EH (cell line): ENCODE measurements around the gene GALNS.

ENCODE experiments used
- DNase-seq: peaks from one replicate; pipeline ENCODE4 v3.0.0-alpha.2; 2015; ENCODE audit warnings: low read depth

The GALNS gene

DNA sequence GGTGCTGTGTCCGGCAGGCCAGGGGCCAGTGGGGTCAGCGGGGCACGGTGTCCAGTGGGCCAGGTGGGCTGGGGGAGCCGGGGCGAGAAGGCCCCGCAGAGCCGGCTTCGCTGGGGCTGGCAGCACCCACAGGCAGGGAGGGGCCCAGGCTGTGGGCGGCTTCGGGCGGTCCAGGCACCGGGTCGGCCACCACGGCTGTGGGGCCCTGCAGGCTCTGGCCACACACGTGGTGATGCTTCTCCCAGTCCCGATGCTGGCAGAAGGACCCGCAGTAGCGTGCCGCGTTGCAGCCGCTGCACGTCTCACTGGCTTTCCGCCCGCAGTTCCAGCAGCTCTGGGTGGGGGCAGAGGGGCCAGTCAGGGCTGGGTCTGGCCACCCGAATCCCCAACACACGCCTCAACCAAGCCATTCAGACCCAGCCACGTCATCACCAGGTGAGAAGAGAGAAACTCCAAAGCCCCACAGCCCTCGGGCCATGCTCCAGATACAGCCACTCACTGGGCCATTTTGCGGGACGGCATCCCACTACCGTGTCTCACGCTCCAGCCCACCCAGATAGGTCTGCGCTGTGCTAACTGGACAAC lies 20.3 kb upstream of the GALNS start:
- DNase-seq, result no peak

GRCh38 chr16:88875703-88876234 lies 19.0 kb upstream of the GALNS start:
- no peak for DNase-seq

DNA sequence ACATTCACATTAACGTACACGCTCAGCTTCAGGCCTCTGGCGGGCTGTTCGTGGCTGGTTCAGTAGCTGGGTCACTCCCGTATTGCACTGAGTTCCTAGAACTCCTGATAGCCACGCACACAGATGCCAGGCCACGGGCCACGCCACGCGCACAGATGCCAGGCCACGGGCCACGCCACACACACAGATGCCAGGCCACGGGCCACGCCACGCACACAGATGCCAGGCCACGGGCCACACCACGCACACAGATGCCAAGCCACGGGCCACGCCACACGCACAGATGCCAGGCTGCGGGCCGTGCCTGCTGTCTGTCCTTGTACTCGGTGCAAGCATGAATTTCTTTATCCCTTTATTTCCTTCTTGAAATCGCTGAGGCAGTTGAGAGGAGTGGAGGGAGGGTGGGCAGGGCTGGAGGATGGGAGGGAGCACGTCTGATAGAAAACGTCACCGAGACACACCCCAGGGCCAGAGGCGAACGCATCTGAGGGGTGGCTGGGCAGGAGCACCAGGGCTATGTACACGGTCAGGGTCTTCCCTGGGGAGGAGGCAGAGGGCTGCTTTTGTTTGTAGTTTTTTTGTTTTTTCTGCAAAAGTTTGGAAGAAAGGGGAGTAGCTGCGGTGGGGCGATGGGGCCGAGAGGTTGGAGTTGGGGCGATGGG lies 18.3 kb upstream of the GALNS start:
- DNase-seq, result no peak

DNA sequence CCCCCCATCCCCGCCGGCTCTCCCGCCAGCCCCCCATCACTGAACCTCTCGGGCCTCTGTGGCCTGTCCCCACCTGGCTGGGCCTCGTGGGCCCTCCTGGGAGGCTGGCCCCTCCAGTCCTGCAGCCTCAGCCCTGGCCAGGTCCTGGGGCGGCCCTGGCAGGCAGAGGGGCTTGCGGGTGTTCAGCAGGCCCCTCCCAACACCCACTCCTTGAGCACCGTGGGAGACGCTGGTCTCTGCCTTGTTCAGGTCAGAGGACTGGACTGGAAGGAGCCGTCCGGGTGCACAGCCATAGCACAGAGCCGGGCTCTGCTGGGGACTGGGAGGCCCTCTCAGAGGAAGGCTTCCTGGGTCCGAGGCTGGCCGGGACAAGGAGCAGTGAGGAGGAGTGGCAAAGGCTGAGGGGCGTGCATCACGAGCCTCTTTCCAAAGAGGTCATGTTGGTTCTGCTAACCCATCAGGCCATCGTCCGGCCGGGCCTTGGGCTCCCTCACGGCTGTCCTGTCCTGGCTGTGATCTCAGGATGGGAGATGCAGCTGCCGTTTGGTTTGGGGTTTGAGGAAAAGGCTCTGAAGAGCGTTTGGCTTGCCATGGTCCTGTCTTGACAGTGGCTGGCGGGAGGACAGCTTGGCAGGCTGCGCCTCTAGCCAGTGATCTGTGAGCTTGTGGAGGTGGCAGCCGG lies 16.0 kb upstream of the GALNS start:
- no peak for DNase-seq

DNA sequence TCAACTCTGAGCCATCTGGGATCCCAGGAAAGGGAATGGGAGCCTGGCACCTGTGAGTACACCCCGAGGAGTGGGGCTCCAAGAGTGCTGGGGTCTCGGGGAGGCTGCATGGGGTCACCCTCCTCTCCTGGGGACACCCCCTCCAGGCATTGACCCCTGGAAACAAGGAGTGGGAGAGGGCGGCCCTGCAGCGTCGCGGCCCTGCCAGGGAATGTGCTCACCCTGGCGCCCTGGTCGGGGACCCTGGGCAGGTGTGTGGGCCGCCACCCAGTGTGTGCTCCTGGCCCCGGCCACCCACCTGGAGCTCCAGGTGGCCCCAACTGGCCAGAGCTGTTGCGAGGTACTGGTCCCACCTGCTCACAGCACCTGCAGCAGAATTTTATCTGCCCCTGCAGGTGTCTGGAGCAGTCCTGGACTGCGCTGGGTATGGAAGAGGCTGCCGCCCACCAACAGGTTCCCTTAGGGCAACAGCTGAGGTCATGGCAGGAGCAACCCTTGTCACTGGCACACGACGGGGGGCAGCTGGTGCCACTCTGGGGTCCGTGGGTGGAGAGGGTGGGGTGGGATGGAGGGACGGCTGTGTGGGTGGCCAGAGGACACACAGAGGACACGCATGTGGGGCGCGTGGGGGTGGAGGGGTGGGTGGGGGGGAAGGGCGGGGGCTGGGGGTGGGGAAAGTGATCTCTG lies 15.1 kb upstream of the GALNS start:
- no peak for DNase-seq

GRCh38 chr16:88871349-88871702 lies 14.6 kb upstream of the GALNS start:
- no peak for DNase-seq

GRCh38 chr16:88870608-88871348 lies 14.0 kb upstream of the GALNS start:
- DNase-seq, result no peak

- DNase-seq, result no peak
These were observed 12.9 kb upstream of the GALNS start for GRCh38 chr16:88869673-88869980.

- DNase-seq, result no peak
These were observed 12.4 kb upstream of the GALNS start for GRCh38 chr16:88868974-88869672.

DNA sequence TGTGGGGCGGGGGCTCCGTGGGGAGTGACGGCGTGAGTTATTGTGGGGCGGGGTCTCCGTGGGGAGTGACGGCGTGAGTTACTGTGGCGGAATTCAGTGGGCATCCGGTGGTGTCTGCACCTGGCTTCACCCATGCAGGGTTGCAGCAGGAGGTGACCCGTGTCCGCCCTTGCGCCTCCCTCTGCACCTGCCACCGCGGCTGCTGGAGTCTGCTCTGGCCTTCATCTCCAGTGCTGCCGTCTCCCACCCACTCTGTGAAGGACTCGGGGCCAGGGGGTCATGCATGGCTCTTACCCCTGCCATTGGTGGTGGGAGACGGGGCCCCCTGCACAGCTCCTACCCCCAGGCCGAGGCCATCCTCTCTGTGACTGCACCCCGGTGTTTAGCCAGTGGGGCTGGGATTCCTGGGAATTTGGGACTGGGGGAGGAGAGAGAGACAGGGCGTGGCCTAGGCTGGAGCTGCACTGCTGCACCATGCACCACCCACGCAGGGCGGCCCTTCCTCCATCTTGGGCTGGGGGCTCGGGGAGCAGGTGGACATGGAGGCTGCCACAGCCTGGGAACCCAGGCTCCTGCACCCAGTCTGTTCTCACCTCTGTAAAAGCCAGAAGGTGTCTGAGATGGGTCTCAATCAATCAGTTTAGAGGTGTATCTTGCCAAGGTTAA lies 11.0 kb upstream of the GALNS start:
- DNase-seq, result no peak

DNA sequence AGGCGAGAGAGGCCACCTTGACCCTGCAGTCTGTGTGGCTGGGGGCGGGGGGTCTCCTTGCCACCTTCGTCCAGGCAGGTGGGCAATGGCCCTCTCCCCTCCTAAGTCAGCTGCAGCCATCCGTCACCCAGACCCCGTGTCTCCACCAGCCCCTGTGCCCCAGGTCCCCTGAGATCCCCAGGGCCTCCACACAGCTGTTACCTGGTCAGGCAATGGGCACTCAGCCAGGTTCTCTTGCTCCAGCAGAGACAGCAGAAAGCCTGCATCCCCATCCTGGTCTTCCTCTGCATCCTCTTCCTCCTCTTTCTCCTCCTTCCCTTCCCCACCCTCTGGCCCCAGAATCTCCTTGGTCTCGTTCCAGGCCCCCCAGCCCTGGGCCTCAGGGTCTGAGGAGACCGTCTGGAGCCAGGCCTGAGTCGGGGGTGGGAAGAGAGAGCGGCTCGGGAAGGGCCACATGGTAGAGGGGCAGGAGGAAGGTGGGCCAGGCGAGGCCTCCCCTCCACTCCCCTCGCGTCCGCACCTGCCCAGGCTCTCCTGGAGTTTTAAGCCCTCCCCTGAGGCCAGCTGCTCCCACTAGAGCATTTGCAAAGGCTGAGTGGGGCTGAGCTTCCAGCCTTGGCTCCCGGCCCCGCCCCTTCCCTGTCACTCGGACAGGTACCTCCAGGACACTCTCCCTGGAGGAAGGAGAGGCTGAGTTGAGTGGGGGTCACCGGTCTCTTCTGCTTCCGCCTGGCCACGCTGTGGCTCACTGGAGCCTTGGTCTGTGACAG lies 9.6 kb upstream of the GALNS start, which contains the start of gene PABPN1L:
TSS of gene PABPN1L (minus strand) at position 510 of the 770 bp plus-strand sequence. CDS start at position 456, 54 bp downstream.
- no peak for DNase-seq

GRCh38 chr16:88865742-88866141 lies 9.0 kb upstream of the GALNS start:
- no peak for DNase-seq

DNA sequence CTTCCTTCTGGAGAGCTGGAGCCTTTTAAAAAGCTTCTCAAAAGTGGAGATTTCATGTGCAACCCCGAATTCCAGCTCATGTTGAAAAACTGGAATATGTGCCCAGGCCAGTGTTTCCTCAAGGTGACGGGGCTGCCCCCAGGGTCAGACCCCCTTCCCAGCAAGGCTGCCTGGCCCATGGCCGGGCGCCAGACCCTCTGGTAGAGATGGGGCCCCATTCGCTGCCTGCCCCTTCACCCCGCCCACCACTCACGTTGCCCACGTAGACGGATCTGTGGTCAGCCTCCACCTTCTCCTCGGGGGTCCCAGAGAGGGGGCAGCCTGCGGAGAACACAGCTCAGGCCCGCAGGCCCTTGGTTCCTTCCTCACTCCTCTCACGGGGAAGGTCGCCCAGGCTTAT lies 8.6 kb upstream of the GALNS start:
- DNase-seq, result no peak

GRCh38 chr16:88864521-88864920 lies 7.8 kb upstream of the GALNS start:
- DNase-seq, result no peak

DNA sequence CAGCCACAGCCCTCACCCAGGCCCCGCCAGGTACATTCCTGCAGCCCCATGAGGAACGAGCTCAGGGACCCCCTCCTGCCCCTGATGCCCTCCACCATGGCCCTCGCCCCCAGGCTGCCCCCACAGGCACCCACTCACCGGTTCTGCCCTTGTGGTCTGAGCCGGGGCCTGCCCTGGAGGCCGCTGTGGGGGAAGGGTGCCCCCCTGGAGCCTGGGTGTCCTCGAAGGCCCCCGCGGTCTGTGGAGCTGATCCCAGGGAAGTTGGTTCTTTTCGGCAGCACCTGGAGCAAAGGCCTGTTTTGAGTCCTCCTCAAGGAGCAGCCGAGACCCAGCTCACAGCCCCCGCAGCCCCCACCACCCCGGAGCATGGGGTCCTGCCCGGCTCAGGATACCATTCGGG lies 7.4 kb upstream of the GALNS start:
- DNase-seq, result no peak

GRCh38 chr16:88863426-88863825 lies 6.7 kb upstream of the GALNS start:
- DNase-seq, result no peak

DNA sequence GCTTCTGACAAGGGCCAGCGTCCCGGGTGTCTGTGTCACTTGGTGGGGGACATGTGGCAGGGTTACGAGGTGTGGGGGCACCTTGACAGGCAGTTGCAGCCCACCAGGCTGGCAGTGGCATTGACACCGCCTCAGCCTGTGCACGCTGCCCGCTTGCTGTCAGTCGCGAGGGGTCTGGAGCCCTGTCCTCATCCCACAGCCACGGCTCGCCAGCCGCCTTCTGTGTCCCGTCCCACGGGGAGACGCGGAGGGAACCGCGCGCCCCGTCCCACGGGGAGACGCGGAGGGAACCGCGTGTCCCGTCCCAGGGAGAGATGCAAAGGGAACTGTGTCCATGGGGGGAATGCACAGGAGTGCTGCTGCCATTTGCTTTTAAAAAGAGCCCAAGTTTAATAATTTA lies 6.2 kb upstream of the GALNS start:
- no peak for DNase-seq

GRCh38 chr16:88861359-88861758 lies 4.6 kb upstream of the GALNS start:
- DNase-seq, result no peak

DNA sequence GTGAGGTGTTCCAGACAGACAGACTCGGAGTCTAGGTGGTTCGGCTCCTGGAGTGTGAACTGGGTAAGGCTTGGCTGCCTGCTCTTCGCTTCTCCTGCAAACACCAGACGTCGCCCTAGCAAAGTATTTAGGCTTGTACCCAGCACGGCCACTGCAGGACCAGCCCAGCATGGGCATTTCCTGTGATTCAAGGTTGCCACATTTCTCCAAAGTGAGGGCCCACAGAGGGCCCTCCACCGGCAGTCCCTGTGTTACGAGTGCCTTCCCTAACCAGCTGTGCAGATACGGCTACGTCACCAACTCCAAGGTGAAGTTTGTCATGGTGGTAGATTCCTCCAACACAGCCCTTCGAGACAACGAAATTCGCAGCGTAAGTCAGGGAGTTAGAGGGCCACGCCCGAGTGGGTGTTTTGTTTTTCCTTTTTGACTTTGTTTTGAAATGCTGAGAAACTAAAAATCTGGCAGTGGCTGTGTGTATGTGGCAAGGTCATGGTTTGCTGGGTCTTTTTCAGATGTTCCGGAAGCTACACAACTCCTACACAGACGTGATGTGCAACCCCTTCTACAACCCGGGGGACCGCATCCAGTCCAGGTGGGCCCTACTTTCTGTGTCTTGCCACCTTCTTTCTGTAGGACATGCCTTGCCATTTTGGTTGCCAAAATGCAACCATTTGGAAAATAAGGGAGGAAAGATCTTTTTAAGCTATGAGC lies 2.8 kb upstream of the GALNS start:
- no peak for DNase-seq
